ENCODE results near the gene ANKMY1.

Gene ANKMY1

GRCh38 chr2:240579071-240579762 is 21.4 kb upstream of the ANKMY1 start:
- TF ChIP-seq CTCF (IDR thresholded peaks at IDR 0.05; ENCODE audit: low read depth, low read length, missing control alignments), result no peak
- H3K4me3 ChIP-seq (replicated peaks; ENCODE audit: low read depth, low read length), result no peak overlapping the region
- DNase-seq (ENCODE audit: extremely low read depth, low read depth), result no peak

- DNase-seq (ENCODE audit: extremely low read depth, low read depth), result no peak
- TF ChIP-seq CTCF (IDR thresholded peaks at IDR 0.05; ENCODE audit: low read depth, low read length, missing control alignments), result no peak
These were observed 20.7 kb upstream of the ANKMY1 start for GRCh38 chr2:240578488-240578887.

GRCh38 chr2:240578110-240578450 is 20.3 kb upstream of the ANKMY1 start:
- no peak overlapping the region for H3K4me3 ChIP-seq (replicated peaks; ENCODE audit: low read depth, low read length)
- TF ChIP-seq CTCF (IDR thresholded peaks at IDR 0.05; ENCODE audit: low read depth, low read length, missing control alignments), result no peak
- DNase-seq (ENCODE audit: extremely low read depth, low read depth), result no peak

More at GRCh38 chr2:240578488-240578887, 20.7 kb upstream of the ANKMY1 start:
- no peak overlapping the region for H3K4me3 ChIP-seq (replicated peaks; ENCODE audit: low read depth, low read length)

- no peak for DNase-seq (ENCODE audit: extremely low read depth, low read depth)
- H3K4me3 ChIP-seq (replicated peaks; ENCODE audit: low read depth, low read length), result no peak overlapping the region
- TF ChIP-seq CTCF (IDR thresholded peaks at IDR 0.05; ENCODE audit: low read depth, low read length, missing control alignments), result no peak
These were observed 19.7 kb upstream of the ANKMY1 start for GRCh38 chr2:240577281-240578109.

- DNase-seq (ENCODE audit: extremely low read depth, low read depth), result no peak
- H3K4me3 ChIP-seq (replicated peaks; ENCODE audit: low read depth, low read length), result no peak overlapping the region
- TF ChIP-seq CTCF (IDR thresholded peaks at IDR 0.05; ENCODE audit: low read depth, low read length, missing control alignments), result no peak
These were observed 18.8 kb upstream of the ANKMY1 start for GRCh38 chr2:240576436-240577205.

GRCh38 chr2:240576036-240576435 is 18.2 kb upstream of the ANKMY1 start:
- DNase-seq (ENCODE audit: extremely low read depth, low read depth), result no peak
- no peak for TF ChIP-seq CTCF (IDR thresholded peaks at IDR 0.05; ENCODE audit: low read depth, low read length, missing control alignments)
- no peak overlapping the region for H3K4me3 ChIP-seq (replicated peaks; ENCODE audit: low read depth, low read length)
